Esophagus squamous epithelium (tissue), 5 donors: ENCODE results near the gene KCNK7. TPM values are rescaled to one million over a fixed set of nuclear protein-coding genes. Genes with fewer than 3 reads are reported as not detected.

Experiments
- DNase-seq: peaks from one replicate; lab custom pipeline; 2025; lab: John Stamatoyannopoulos, UW
- H3K27ac ChIP-seq, 4 donors: fragments of 200-600 bp; sonication (generic); one replicate each; pipeline ENCODE4 v1.5.1; 2016 to 2019; ENCODE audit warnings: mild to moderate bottlenecking in 1 of 4
- H3K27me3 ChIP-seq, 4 donors: fragments of 200-600 bp; sonication (generic); 1 replicate in 3 of 4; 2 replicates in 1 of 4; pipeline versions ENCODE4 v1.5.1 to v1.6.0; 2017 to 2021; ENCODE audit warnings: antibody characterized with exemption in 1 of 4
- H3K36me3 ChIP-seq, 3 donors: fragments of 200-600 bp; sonication (generic); one replicate each; pipeline ENCODE4 v1.5.1; 2016 to 2019
- H3K4me1 ChIP-seq, 3 donors: fragments of 200-600 bp; sonication (generic); one replicate each; pipeline ENCODE4 v1.5.1; 2017 to 2019
- H3K4me3 ChIP-seq, 4 donors: fragments of 200-600 bp; sonication (generic); 1 replicate in 3 of 4; 2 replicates in 1 of 4; pipeline ENCODE4 v1.5.1; 2016 to 2019; ENCODE audit warnings: mild to moderate bottlenecking in 2 of 4, moderate library complexity in 1 of 4
- H3K9me3 ChIP-seq, 3 donors: fragments of 200-600 bp; sonication (generic); one replicate each; pipeline ENCODE4 v1.5.1; 2016 to 2019
- POLR2A ChIP-seq, 4 donors: fragments of 450-650 bp; IDR thresholded peaks; one replicate each; pipeline ENCODE4 v1.6.1; 2017; ENCODE audit warnings: antibody characterized with exemption in 4 of 4, mild to moderate bottlenecking in 4 of 4, moderate library complexity in 3 of 4
- WGBS, 2 donors: methylation state at CpG; one replicate each; pipeline ENCODE4 v1.1.5; 2018; 5-methylcytosine and 5-hydroxymethylcytosine counted together
- intact Hi-C: fragments of 100-400 bp; cut with DNase I; formaldehyde crosslinking; loops from one replicate; pipeline ENCODE4 v1.15.0; 2022
- total RNA-seq, 4 donors: library from RNA; depleted of rRNA; stranded (reverse); fragments of >200 nt; gene quantifications; one replicate each; pipeline ENCODE4 v1.1.0, GENCODE V29; 2016
- TF ChIP-seq, protein P1 (sequence below), 6 experiments: fragments of 450-650 bp in 4 of 6; fragments of 200-600 bp in 2 of 6; sonication (generic) in 2 of 6; IDR thresholded peaks; one replicate each; pipeline ENCODE4 v1.5.1; 2016 to 2019; ENCODE audit warnings: antibody characterized with exemption in 6 of 6, mild to moderate bottlenecking in 4 of 6, moderate library complexity in 4 of 6
- donor health status: DM: yes; HTN: yes; CAD: no.

KCNK7 gene
- total RNA-seq, 4 donors from 2014 or later, result 5.5 to 22.5 (median 15.2) TPM

DNA sequence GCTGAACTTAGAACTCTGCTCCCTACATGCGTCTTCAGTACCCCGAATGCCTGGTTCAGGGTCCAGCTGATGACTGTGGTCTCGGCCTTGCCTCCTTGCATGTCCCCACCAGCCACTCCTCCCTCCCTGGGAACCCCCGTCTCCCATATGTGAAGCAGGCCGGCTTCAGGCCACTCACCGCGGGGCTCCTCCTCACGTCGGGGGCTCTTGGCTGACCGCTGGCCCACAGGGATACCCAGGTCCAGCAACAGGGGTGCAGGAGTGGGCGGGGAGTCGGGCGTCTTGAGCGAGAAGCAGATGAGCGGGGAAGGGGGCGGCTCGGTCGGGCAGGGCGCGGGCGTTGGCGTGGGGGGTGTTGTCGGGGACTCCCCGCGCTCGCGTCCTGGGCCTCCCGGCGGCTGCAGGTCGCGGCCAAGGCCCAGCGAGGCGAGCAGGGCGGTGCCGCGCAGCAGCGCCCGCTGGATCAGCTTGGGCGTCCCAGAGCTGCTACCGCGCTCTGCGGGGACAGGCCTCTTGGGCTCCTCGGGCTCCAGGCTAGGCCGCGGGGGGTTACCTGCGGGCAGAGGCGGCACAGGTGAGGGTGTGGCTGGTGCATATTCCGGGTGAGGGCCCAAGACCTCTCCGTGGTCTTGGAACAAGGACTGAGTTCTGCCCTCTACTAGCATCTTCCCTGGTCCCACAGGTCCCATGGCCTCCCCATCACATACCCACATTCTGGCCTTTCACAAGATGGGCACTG, 3.8 kb upstream of the KCNK7 start:
- peaks cover 9 to 19% (median 14%) of the 10 kb centered on the region in 3 donors for H3K4me1 ChIP-seq
- peaks cover 21 to 60% (median 23%) of the 10 kb centered on the region in 3 donors for H3K36me3 ChIP-seq
- TF ChIP-seq POLR2A (IDR thresholded peaks at IDR 0.05), result no peak
- TF ChIP-seq, protein P1, sequence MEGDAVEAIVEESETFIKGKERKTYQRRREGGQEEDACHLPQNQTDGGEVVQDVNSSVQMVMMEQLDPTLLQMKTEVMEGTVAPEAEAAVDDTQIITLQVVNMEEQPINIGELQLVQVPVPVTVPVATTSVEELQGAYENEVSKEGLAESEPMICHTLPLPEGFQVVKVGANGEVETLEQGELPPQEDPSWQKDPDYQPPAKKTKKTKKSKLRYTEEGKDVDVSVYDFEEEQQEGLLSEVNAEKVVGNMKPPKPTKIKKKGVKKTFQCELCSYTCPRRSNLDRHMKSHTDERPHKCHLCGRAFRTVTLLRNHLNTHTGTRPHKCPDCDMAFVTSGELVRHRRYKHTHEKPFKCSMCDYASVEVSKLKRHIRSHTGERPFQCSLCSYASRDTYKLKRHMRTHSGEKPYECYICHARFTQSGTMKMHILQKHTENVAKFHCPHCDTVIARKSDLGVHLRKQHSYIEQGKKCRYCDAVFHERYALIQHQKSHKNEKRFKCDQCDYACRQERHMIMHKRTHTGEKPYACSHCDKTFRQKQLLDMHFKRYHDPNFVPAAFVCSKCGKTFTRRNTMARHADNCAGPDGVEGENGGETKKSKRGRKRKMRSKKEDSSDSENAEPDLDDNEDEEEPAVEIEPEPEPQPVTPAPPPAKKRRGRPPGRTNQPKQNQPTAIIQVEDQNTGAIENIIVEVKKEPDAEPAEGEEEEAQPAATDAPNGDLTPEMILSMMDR (IDR thresholded peaks at IDR 0.05), result no peak
- H3K9me3 ChIP-seq, result no peaks in the 10 kb centered on the region
- H3K27ac ChIP-seq, result no peak overlapping the region
- 86 to 92% methylated on average over 2 to 7 of the region's 49 CpGs for WGBS, 2 donors
- DNase-seq, result no peak
- H3K27me3 ChIP-seq, result no peaks in the 10 kb centered on the region
- intact Hi-C loops, result no loop called here
- no peak overlapping the region for H3K4me3 ChIP-seq

DNA sequence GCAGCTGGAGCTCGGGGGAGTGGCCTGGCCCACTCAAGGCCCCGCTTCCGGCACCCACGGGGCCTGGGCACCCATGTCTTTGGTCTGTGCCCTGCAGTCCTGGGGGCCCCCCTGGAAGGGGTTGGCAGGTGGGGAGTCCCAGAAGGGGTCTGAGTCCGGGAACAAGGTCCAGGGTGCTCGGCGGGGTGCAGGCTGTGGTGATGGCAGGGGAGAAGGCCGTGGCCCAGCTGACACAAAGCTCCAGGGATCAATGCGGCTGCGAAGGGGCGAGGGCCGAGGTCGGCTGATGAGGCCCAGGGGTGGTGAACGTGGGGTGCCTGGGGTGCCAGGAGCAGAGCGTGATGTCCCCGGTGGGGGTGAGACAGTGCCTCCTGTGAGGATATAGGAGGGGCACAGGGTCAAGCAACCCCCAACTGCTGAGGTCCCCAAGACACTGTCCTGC, 2.7 kb upstream of the KCNK7 start:
- H3K27me3 ChIP-seq, result no peaks in the 10 kb centered on the region
- no peak for DNase-seq
- H3K4me1 ChIP-seq, result peaks cover 18 to 30% (median 24%) of the 10 kb centered on the region in 3 donors
- no peak for TF ChIP-seq POLR2A (IDR thresholded peaks at IDR 0.05)
- TF ChIP-seq, protein P1 (IDR thresholded peaks at IDR 0.05), result no peak
- no peak overlapping the region for H3K4me3 ChIP-seq
- intact Hi-C loops, result no loop called here
- no peak overlapping the region for H3K27ac ChIP-seq
- H3K36me3 ChIP-seq, result peaks cover 20 to 53% (median 20%) of the 10 kb centered on the region in 3 donors
- WGBS, 2 donors, result 81 to 90% methylated on average over 5 to 9 of the region's 16 CpGs
- no peaks in the 10 kb centered on the region for H3K9me3 ChIP-seq

DNA sequence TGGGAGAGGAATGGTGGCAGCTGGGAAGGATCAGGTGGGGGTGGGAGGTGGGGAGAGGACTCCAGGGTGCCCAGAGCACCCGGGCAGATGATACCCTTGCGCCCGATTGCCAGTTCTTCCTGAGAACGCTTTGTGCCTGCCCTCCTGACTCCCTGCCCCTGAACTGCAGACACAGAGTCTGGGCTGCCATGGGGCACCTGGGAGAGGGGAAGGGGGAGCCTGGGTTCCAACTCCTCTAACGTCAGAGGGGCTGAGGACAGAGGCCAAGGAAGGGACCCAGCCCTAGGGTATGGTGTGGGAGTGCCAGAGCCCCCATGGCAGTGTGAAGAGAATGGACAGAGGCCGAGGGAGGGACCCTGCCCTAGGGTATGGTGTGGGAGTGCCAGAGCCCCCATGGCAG, 920 bp upstream of the KCNK7 start:
- WGBS, 2 donors, result 66 to 70% methylated on average over 5 of the region's 6 CpGs
- no peak for DNase-seq
- Histone ChIP-seq H3K27ac (no peak overlapping the region), H3K36me3 (peaks cover 20 to 57% (median 20%) of the 10 kb centered on the region in 3 donors), H3K4me1 (peaks cover 23 to 48% (median 33%) of the 10 kb centered on the region in 3 donors), H3K9me3 (no peaks in the 10 kb centered on the region), H3K4me3 (no peak overlapping the region), H3K27me3 (no peaks in the 10 kb centered on the region)
- TF ChIP-seq POLR2A (IDR thresholded peaks at IDR 0.05), result no peak
- TF ChIP-seq, protein P1 (IDR thresholded peaks at IDR 0.05), result no peak
- intact Hi-C loops, result no loop called here

DNA sequence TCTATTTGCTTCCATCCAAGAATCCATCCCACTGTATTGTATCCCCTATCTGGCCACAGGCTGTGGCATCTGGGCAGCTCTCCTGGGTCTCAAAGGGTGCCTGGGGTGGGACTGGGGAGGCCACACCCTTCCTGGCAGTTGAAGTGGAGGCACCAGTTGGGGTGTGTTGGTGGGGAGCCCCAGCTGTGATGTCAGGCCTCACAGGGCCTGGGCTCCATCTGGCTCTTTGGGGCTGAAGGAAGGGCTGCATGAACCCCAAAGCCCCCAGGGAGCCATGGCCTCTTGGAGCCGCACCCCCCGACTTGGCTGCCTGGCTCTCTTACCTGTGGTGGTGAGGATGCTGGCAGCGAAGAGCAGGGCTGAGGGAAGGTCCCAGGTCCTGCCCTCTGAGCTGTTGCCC, 469 bp downstream of the KCNK7 start:
- Histone ChIP-seq H3K4me3 (no peak overlapping the region), H3K4me1 (peaks cover 23 to 56% (median 33%) of the 10 kb centered on the region in 3 donors), H3K27me3 (no peaks in the 10 kb centered on the region), H3K9me3 (no peaks in the 10 kb centered on the region), H3K27ac (peak overlapping the region; percentile 40 to 84 (median 75)), H3K36me3 (peaks cover 20 to 69% (median 22%) of the 10 kb centered on the region in 3 donors)
- intact Hi-C loops, result no loop called here
- no CpG with 5 or more reads among the region's 3 CpGs for WGBS, 2 donors
- no peak for DNase-seq
- TF ChIP-seq POLR2A (IDR thresholded peaks at IDR 0.05), result no peak
- TF ChIP-seq, protein P1 (IDR thresholded peaks at IDR 0.05), result no peak
